A549 treated with AZD2906 at 1 μM for 4 hours (cell line): ENCODE data around the gene SMS. TPM values are rescaled to one million over a fixed set of nuclear protein-coding genes. Genes with fewer than 3 reads are reported as not detected.

Experiments
- total RNA-seq: library from RNA; stranded (reverse); fragments of 200-300 nt; extraction: Qiagen RNA extraction; gene quantifications from 5 replicates; pipeline ENCODE4 v1.2.3, GENCODE V29; 2022

Gene SMS
- total RNA-seq: 177 to 219 TPM (median 181 TPM) in 5 replicates

GRCh38 chrX:21940356-21940829 is at the start of gene SMS:
Gene SMS, plus strand, starts transcription at chrX:21940709. Its CDS starts 116 bp downstream, at chrX:21940825.

GRCh38 chrX:22032084-22032483 is 91.6 kb downstream of the SMS start, which contains the start of gene PHEX:
Gene PHEX, plus strand, starts transcription at chrX:22032325. Its CDS starts 681 bp downstream, at chrX:22033006.

Other genes starting within 250 kb of the SMS start
- gene SMPX, start 182.6 kb upstream of the SMS start, total RNA-seq: 0.08 TPM in 1 of 5 replicates, not detected in the others
- 20.6 to 25.1 TPM (median 22.9 TPM) in 5 replicates for gene MBTPS2, start 101.1 kb upstream of the SMS start, total RNA-seq
- gene YY2, start 84.7 kb upstream of the SMS start, total RNA-seq: 1.9 to 2.7 TPM (median 2.6 TPM) in 5 replicates
- gene PHEX, start 91.6 kb downstream of the SMS start, total RNA-seq: 0.28 to 0.43 TPM (median 0.33 TPM) in 5 replicates